Osteocyte (in vitro differentiated cells): ENCODE measurements around the gene CD300E. TPM values are rescaled to one million over a fixed set of nuclear protein-coding genes. Genes with fewer than 3 reads are reported as not detected.

Experiments
- DNase-seq: peaks from one replicate; pipeline ENCODE4 v3.0.0; 2021; ENCODE audit warnings: mixed read lengths; ENCODE audit not compliant: unreplicated experiment; ENCODE audit errors: extremely low spot score
- H3K27ac Mint-ChIP-seq: one replicate; pipeline ENCODE4 v1.8.0; 2021; ENCODE audit warnings: mild to moderate bottlenecking, mixed read lengths; ENCODE audit not compliant: unreplicated experiment
- H3K27me3 Mint-ChIP-seq: one replicate; pipeline ENCODE4 v1.8.0; 2021; ENCODE audit warnings: mixed read lengths; ENCODE audit not compliant: unreplicated experiment
- H3K36me3 Mint-ChIP-seq: one replicate; pipeline ENCODE4 v1.8.0; 2021; ENCODE audit warnings: mixed read lengths; ENCODE audit not compliant: unreplicated experiment
- H3K4me1 Mint-ChIP-seq: one replicate; pipeline ENCODE4 v1.8.0; 2021; ENCODE audit warnings: mixed read lengths; ENCODE audit not compliant: unreplicated experiment
- H3K4me3 Mint-ChIP-seq: one replicate; pipeline ENCODE4 v1.8.0; 2021; ENCODE audit warnings: mild to moderate bottlenecking, moderate library complexity, mixed read lengths; ENCODE audit not compliant: unreplicated experiment
- H3K9me3 Mint-ChIP-seq: one replicate; pipeline ENCODE4 v1.8.0; 2021; ENCODE audit warnings: mixed read lengths; ENCODE audit not compliant: unreplicated experiment
- total RNA-seq: library from RNA; stranded (reverse); gene quantifications from 2 replicates; pipeline ENCODE4 v1.2.1, GENCODE V29; 2021
- TF ChIP-seq, protein P1 (sequence below): fragments of 200-600 bp; sonication (generic); IDR thresholded peaks from 2 replicates; pipeline ENCODE4 v1.5.0; 2021; ENCODE audit warnings: antibody characterized with exemption, mild to moderate bottlenecking, moderate library complexity

The CD300E gene
- total RNA-seq, 1 donor from 2014 or later, result not detected

DNA sequence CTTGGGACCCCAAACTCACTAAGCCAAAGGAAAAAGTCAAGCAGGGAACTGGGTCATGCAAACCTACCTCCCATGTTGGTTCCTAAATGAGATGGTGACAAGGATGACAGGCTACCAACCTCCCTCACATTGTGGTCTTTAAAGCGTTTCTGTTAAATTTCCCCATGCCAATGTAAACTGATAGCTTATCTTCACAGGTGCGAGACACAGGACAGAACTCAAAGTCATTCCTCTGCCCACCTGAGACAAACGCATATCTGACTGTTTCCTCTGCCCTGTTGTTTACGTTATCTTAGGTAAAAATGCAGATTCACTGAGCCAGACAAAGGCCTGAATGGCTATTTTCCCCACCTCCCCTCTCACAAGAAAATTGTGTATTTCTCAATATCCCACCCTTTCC lies 19.0 kb upstream of the CD300E start:
- Mint-ChIP-seq H3K27me3 (peaks cover 29% of the 10 kb centered on the region), H3K27ac (no peak overlapping the region), H3K4me1 (no peaks in the 10 kb centered on the region), H3K4me3 (no peak overlapping the region), H3K36me3 (no peaks in the 10 kb centered on the region), H3K9me3 (no peaks in the 10 kb centered on the region)
- TF ChIP-seq, protein P1, sequence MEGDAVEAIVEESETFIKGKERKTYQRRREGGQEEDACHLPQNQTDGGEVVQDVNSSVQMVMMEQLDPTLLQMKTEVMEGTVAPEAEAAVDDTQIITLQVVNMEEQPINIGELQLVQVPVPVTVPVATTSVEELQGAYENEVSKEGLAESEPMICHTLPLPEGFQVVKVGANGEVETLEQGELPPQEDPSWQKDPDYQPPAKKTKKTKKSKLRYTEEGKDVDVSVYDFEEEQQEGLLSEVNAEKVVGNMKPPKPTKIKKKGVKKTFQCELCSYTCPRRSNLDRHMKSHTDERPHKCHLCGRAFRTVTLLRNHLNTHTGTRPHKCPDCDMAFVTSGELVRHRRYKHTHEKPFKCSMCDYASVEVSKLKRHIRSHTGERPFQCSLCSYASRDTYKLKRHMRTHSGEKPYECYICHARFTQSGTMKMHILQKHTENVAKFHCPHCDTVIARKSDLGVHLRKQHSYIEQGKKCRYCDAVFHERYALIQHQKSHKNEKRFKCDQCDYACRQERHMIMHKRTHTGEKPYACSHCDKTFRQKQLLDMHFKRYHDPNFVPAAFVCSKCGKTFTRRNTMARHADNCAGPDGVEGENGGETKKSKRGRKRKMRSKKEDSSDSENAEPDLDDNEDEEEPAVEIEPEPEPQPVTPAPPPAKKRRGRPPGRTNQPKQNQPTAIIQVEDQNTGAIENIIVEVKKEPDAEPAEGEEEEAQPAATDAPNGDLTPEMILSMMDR, result no peak
- no peak for DNase-seq

DNA sequence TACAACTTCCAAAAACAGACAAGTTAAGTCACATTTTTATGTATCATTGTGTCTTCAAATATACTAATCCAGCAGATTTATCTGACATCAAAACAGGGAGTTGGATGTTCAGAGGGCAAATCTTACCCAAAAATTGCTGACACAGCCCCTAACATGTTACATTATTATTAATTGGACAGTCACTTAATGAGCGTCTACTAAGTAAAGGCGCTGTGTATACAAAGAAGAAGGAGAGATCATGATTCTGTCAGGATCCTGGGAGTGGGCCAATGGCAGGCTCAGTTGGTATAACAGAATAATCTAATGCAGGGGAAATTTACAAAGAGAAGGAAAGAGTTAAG lies 18.4 kb upstream of the CD300E start:
- TF ChIP-seq, protein P1, result no peak
- DNase-seq, result no peak
- Mint-ChIP-seq H3K36me3 (no peaks in the 10 kb centered on the region), H3K9me3 (no peaks in the 10 kb centered on the region), H3K4me1 (no peaks in the 10 kb centered on the region), H3K27ac (no peak overlapping the region), H3K27me3 (peaks cover 32% of the 10 kb centered on the region), H3K4me3 (no peak overlapping the region)

DNA sequence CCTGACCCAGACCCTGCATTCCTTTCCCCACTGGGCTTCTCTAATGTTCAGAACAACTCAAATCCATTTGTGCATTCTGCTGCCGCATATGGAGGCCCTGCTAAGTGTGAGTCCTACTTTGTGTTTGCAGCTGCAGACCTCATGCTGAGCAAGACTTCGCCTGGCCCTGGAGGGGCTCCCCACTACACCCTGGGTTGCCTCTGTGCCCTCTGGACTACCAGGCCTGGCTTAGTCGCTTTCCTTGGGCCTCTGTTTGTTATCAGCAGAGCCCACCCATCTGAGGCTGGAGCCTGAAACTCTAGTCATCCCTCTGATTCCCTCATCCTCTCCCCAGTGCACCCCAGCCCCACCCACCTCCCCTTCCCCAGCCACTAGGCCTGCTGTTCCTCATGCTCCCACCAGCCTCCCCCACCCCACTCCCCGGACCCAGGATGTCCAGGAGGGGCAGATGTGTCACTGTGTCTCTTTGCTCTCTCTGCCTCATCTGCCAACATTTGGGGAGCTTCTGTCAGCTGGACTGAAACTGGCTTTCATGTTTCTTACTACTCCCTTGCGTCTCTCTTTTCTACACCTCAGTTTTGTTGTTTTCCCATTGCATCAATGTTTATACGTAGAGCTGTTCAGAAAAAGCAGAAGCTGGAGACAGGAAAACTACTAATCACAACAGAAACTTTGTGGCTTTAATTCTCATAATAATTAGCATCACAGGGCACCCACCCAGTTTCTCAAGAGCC lies 17.9 kb upstream of the CD300E start:
- DNase-seq, result no peak
- no peak overlapping the region for H3K4me3 Mint-ChIP-seq
- no peaks in the 10 kb centered on the region for H3K36me3 Mint-ChIP-seq
- no peaks in the 10 kb centered on the region for H3K4me1 Mint-ChIP-seq
- H3K27me3 Mint-ChIP-seq, result peaks cover 32% of the 10 kb centered on the region
- no peak overlapping the region for H3K27ac Mint-ChIP-seq
- TF ChIP-seq, protein P1, result no peak
- no peaks in the 10 kb centered on the region for H3K9me3 Mint-ChIP-seq

DNA sequence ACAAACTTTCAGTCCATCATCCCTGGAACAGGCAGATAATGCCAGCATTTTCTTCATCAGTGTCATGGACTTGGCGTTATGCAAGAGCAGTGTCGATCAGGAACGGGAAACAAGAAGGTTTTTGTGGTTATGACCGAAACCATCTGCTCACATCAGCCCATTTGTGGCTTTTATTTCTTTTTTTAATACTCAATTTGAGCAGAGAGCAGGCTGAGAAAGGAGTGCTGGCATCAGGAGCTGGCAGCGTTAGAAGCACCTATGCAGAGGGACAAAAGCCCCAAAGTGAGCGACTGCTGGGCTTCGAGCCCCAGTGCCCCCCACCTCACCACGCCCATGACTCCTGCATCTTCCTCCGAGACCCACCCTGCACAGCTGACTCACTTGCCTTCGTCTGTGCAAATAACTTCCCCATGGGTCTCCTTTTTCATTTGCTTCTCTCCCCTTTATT lies 16.2 kb upstream of the CD300E start:
- Mint-ChIP-seq H3K4me1 (no peaks in the 10 kb centered on the region), H3K4me3 (no peak overlapping the region), H3K9me3 (no peaks in the 10 kb centered on the region)

DNA sequence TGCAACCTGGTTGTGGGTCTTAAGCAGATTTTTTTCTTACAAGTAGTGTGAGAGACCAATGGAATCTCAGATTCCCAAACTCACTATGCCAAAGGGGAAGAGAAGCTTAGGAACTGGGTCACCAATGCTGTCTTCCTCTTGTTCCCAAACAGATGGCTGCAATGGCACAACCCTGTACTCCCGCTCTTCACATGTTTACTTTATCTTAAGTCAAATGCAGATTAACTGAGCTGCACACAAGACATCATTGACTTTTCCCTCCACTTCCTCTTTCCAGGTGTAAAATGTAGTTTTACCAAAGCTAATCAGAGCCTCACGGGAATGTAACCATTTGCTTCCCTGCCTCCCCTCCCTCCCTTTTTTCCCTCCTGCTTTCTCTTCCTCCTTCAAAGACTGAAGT lies 14.4 kb upstream of the CD300E start:
- Mint-ChIP-seq H3K4me3 (no peak overlapping the region), H3K36me3 (no peaks in the 10 kb centered on the region), H3K27ac (no peak overlapping the region), H3K9me3 (no peaks in the 10 kb centered on the region), H3K4me1 (no peaks in the 10 kb centered on the region), H3K27me3 (peaks cover 18% of the 10 kb centered on the region)
- TF ChIP-seq, protein P1, result no peak
- no peak for DNase-seq

More for the DNA sequence above, 16.2 kb upstream of the CD300E start:
- no peaks in the 10 kb centered on the region for H3K36me3 Mint-ChIP-seq
- peaks cover 29% of the 10 kb centered on the region for H3K27me3 Mint-ChIP-seq
- TF ChIP-seq, protein P1, result no peak
- no peak for DNase-seq
- no peak overlapping the region for H3K27ac Mint-ChIP-seq
